Stimulated activated naive CD8-positive, alpha-beta T cell treated with anti-CD3 and anti-CD28 coated beads, Interleukin-15, Interleukin-2, amounts not matched to agents 100 ng/mL and 50 ng/mL, for 24 hours (primary cell): ENCODE results near the gene MEIG1.
"Not testable (repeated sequence)": the region's sequence is repeated elsewhere in the genome, so short reads cannot be mapped to it uniquely, and the experiment has no call there.

Experiments used
- H3K27ac Mint-ChIP-seq: one replicate; pipeline ENCODE4 v1.8.0; 2021; ENCODE audit warnings: mild to moderate bottlenecking, mixed read lengths
- H3K27me3 Mint-ChIP-seq: one replicate; pipeline ENCODE4 v1.8.0; 2021; ENCODE audit warnings: mixed read lengths
- H3K36me3 Mint-ChIP-seq: one replicate; pipeline ENCODE4 v1.8.0; 2021; ENCODE audit warnings: low read depth, mixed read lengths
- H3K4me1 Mint-ChIP-seq: one replicate; pipeline ENCODE4 v1.8.0; 2021; ENCODE audit warnings: low read depth, mixed read lengths
- H3K4me3 Mint-ChIP-seq: one replicate; pipeline ENCODE4 v1.8.0; 2021; ENCODE audit warnings: mild to moderate bottlenecking, mixed read lengths
- H3K9me3 Mint-ChIP-seq: one replicate; pipeline ENCODE4 v1.8.0; 2021; ENCODE audit warnings: mixed read lengths

The MEIG1 gene, protein sequence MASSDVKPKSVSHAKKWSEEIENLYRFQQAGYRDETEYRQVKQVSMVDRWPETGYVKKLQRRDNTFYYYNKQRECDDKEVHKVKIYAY

DNA sequence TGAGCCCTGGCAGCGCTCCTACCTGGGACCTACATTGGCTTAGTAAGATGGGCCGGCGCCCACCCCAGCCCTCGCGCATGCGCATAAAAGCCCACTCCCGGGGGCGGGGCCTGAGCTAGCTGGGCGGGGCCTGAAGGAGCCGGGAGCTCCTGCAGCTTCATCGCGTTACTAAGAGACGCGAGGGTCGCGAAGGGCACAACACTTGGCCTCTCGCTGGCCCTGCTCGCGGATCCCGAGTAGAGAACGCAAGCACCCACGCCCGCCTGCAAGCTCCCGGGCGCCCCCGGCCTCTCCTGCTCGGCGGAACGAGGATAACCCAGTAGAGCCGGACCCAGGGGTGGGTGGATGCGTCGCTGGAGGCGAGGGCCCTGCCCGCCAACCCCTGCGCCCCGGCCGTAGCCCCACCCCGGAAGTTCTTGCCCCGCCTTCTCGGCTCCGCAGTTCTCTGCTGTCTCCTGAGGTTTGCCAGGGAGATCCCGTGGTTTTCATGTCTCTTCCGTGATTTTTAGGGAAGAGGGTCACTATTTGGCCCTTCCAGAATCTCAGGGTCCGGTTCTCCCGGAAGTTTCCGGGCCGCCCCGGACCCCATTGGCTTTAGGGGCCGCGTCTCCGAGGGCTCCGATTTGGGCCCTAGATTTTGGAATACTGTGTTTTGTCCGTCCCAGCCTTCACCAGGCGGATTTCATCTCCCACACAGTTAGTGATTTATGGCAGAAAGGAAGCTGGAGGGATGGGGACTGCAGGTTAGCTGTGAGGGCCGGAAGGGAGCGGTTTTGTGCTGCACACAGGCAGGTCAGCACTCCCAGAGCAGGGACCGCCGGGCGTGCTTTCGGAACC, at the start of gene MEIG1:
Gene MEIG1, plus strand, starts transcription at position 168 of the 837 bp plus-strand sequence. CDS start 7,081 bp downstream, outside the sequence.
- Mint-ChIP-seq H3K36me3 (no peaks in the 10 kb centered on the region), H3K4me3 (peak within 1 kb of the TSS; percentile 86), H3K9me3 (no peaks in the 10 kb centered on the region)

DNA sequence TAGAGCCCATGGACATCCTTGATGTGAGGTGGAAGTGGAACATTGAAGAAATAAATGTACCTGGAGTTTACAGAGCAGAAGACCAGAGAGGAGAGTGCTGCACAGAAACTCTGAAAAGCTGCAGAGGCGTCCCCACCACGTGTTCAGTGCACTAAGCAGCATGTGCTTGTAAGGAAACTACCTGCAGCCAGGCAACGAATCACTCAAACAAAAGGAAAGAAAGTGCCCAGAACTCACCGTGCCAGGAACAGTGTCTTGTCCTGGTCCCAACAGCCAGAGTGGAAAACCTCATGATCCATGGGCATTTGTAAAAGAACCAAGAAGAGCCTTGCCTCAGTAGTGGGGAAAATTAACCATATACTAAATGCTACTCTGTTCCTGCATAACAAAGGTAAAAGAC, 48.2 kb upstream of the MEIG1 start:
- peaks cover 90% of the 10 kb centered on the region for H3K36me3 Mint-ChIP-seq
- no peaks in the 10 kb centered on the region for H3K27me3 Mint-ChIP-seq
- no peaks in the 10 kb centered on the region for H3K9me3 Mint-ChIP-seq
- no peak overlapping the region for H3K27ac Mint-ChIP-seq
- no peak overlapping the region for H3K4me3 Mint-ChIP-seq
- peaks cover 18% of the 10 kb centered on the region for H3K4me1 Mint-ChIP-seq

More for the DNA sequence above, at the start of gene MEIG1:
- peak within 1 kb of the TSS; percentile 97 for H3K27ac Mint-ChIP-seq
- peaks cover 33% of the 10 kb centered on the region for H3K4me1 Mint-ChIP-seq
- H3K27me3 Mint-ChIP-seq: no peaks in the 10 kb centered on the region

DNA sequence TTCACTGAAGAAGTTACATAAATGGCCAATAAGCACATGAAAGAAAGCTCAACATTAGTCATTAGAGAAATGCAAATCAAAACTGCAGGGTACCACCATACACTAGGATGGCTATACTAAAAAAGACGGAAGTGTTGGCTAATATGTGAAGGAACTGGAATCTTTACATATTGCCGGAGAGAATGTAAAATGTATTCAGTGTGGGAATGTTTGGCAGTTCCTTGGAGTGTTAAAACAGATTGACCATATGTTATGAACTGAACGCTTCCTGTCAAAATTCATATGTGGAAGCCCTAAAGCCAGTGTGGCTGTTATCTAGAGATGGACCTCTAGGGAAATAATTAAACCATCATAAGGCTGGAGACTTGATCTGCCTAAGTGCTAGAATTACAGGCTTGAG, 47.4 kb upstream of the MEIG1 start:
- Mint-ChIP-seq H3K27ac (no peak overlapping the region), H3K4me1 (peaks cover 15% of the 10 kb centered on the region), H3K9me3 (no peaks in the 10 kb centered on the region), H3K27me3 (no peaks in the 10 kb centered on the region), H3K4me3 (no peak overlapping the region), H3K36me3 (peaks cover 89% of the 10 kb centered on the region)

DNA sequence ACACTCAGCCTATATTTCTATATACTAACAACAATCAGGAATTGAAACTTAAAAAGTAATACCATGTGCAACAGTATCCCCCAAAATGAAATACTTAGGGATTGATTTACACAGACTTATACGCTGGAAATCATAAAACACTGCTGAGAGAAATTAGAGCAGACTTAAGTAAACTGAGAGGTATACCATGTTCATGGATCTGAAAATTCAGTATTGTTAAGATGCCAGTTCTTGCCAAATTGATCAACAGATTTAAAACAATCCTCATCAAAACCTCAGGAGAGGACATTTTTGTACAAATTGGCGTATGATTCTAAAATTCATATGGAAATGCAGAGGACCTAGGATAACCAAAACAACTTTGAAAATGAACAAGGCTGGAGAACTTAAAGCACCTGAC, 42.6 kb upstream of the MEIG1 start:
- Mint-ChIP-seq H3K9me3 (peaks cover 9% of the 10 kb centered on the region), H3K27me3 (no peaks in the 10 kb centered on the region), H3K27ac (no peak overlapping the region), H3K36me3 (peaks cover 90% of the 10 kb centered on the region), H3K4me1 (peaks cover 12% of the 10 kb centered on the region), H3K4me3 (no peak overlapping the region)

DNA sequence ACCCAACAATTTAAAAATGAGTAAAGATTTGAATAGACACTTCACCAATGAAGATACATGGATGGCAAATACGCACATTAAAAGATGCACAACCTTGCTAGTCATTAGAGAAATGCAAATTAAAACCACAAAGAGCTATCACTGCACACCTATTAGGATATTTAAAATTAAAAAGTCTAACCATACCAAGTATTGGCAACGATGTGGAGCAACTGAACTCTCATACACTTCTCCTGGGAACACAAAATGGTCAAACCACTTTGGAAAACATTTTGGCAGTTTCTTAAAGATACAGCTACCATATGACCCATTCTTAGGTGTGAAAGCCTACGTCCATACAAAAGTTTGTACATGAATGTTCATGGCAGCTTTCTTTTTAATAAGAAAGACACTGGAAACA, 41.4 kb upstream of the MEIG1 start:
- Mint-ChIP-seq H3K4me3 (no peak overlapping the region), H3K4me1 (peaks cover 12% of the 10 kb centered on the region), H3K36me3 (peaks cover 93% of the 10 kb centered on the region), H3K27me3 (no peaks in the 10 kb centered on the region), H3K9me3 (peaks cover 9% of the 10 kb centered on the region), H3K27ac (no peak overlapping the region)

DNA sequence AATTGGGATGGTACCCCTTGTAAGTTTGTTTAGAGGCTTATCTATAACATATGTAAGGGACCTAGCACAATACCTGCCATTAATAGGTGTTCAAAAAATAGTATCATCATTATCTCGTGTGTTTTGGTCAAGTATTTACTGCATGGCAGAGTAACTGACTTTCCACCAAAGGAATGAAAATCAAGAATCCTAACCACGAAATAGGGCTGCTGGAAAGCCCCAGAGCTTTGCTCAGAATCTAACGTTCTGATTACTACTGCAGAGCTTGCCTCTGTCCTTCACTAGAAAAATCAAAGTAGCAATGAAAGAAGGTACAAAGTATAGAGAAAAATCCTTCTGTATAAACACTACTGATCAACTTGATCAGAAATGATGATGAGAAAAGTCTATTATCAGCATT, 40.2 kb upstream of the MEIG1 start:
- no peaks in the 10 kb centered on the region for H3K27me3 Mint-ChIP-seq
- H3K4me1 Mint-ChIP-seq: peaks cover 8% of the 10 kb centered on the region
- peaks cover 94% of the 10 kb centered on the region for H3K36me3 Mint-ChIP-seq
- peaks cover 9% of the 10 kb centered on the region for H3K9me3 Mint-ChIP-seq
- no peak overlapping the region for H3K27ac Mint-ChIP-seq
- H3K4me3 Mint-ChIP-seq: no peak overlapping the region

DNA sequence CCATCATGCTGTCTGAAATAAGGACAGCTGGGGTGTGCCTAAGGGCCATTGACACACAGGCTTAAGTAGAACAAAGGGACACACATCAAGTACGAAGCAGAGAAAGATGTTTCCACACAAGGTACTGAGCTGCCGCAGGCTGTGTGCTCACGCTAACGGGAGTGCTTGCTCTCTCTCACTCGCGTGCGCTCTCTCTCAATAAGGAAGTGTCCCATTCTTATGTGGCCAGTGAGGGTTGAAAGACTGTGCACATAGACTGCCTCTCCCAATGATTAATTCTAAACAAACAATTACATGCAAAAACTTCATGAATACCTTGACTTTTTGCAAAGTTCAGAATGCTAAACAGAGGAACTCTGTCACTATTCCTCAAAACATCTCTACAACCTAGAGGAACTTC, 35.2 kb upstream of the MEIG1 start:
- Mint-ChIP-seq H3K4me1 (peaks cover 3% of the 10 kb centered on the region), H3K9me3 (no peaks in the 10 kb centered on the region), H3K36me3 (peaks cover 79% of the 10 kb centered on the region), H3K27me3 (no peaks in the 10 kb centered on the region), H3K4me3 (no peak overlapping the region), H3K27ac (no peak overlapping the region)

DNA sequence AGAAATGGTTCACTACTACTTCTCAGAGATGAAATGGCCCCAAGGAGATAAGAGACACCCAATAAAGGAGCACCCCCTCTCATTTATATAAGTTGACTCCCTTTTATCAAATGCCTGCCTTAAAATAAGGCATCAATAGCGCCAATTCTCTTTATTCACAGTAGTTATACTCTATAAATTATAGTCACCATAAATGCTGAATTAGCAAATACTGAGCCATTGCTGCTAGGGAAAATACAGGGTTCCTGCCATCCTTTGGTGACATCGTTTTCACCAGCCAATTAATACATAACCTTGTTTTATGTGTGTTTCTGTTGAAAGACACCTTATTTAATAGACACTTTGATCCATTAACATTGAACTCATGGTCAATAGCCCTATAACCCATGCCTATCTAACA, 33.9 kb upstream of the MEIG1 start:
- H3K4me3 Mint-ChIP-seq: no peak overlapping the region
- H3K4me1 Mint-ChIP-seq: peaks cover 3% of the 10 kb centered on the region
- H3K36me3 Mint-ChIP-seq: peaks cover 66% of the 10 kb centered on the region
- H3K27ac Mint-ChIP-seq: no peak overlapping the region
- no peaks in the 10 kb centered on the region for H3K27me3 Mint-ChIP-seq
- no peaks in the 10 kb centered on the region for H3K9me3 Mint-ChIP-seq

DNA sequence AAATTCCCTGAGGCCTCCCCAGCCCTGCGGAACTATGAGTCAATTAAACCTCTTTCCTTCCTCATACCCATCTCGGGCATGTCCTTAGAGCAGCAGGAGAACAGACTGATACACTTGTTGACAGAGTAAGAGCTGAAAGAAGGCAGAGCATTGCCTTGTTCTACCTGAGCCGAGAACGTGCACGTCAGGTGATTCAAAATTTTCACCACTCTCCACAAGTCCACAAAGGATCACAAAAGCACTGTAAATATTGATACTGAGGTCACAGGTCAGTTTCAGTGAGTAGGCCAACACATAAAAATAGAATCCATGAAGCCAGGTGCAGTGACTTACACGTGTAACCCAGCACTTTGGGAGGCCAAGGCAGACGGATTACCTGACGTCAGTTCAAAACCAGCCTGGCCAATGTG, 33.1 kb upstream of the MEIG1 start:
- H3K27ac Mint-ChIP-seq: no peak overlapping the region
- peaks cover 3% of the 10 kb centered on the region for H3K4me1 Mint-ChIP-seq
- H3K4me3 Mint-ChIP-seq: no peak overlapping the region
- peaks cover 66% of the 10 kb centered on the region for H3K36me3 Mint-ChIP-seq
- no peaks in the 10 kb centered on the region for H3K27me3 Mint-ChIP-seq
- no peaks in the 10 kb centered on the region for H3K9me3 Mint-ChIP-seq

DNA sequence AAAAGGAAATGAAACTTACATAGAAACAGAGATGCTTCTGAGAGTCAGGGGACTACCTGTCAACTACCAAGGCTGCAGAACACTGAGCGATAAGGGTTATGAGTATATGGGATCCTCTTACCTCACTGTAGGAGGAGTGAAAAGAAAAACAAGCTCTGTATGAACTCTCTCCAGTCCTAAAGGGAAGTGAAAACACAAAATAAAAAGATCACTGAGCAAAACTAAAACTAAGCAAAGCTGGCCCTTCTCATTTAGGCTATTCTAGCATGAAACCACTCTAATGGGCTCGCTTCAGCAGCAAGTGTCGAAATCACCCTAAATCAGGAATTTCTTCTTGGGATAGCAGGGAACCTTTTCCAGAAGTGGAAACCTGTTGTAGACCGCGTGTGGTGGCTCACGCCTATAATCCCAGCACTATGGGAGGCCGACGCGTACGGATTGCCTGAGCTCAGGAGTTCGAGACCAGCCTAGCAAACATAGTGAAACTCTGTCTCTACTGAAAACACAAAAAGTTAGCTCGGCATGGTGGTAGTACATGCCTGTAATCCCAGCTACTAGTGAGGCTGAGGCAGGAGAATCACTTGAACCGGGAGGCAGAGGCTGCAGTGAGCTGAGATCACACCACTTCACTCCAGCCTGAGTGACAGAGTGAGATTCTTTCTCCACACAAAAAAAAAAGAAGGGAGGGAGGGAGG, 32.3 kb upstream of the MEIG1 start:
- H3K27ac Mint-ChIP-seq: no peak overlapping the region
- peaks cover 60% of the 10 kb centered on the region for H3K36me3 Mint-ChIP-seq
- H3K4me1 Mint-ChIP-seq: peaks cover 3% of the 10 kb centered on the region
- no peaks in the 10 kb centered on the region for H3K9me3 Mint-ChIP-seq
- no peak overlapping the region for H3K4me3 Mint-ChIP-seq
- no peaks in the 10 kb centered on the region for H3K27me3 Mint-ChIP-seq

DNA sequence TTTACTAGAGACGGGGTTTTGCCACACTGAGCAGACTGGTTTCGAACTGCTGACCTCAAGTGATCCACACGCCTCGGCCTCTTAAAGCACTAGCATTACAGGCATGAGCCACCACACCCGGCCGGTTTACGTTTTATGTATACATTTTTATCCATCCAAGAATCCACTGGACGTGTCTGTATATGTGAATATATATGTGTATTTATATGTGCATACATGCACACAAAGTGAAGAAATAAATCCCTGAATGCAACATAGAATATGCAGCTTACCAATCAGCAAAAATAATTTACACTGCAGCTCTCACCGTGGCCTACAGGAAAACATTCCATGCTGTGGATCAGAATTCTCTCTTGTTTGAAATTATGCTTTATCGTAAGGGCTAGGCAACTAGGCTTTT, 28.6 kb upstream of the MEIG1 start:
- H3K36me3 Mint-ChIP-seq: peaks cover 58% of the 10 kb centered on the region
- no peaks in the 10 kb centered on the region for H3K9me3 Mint-ChIP-seq
- no peaks in the 10 kb centered on the region for H3K27me3 Mint-ChIP-seq
- peaks cover 3% of the 10 kb centered on the region for H3K4me1 Mint-ChIP-seq
- no peak overlapping the region for H3K4me3 Mint-ChIP-seq
- H3K27ac Mint-ChIP-seq: no peak overlapping the region

DNA sequence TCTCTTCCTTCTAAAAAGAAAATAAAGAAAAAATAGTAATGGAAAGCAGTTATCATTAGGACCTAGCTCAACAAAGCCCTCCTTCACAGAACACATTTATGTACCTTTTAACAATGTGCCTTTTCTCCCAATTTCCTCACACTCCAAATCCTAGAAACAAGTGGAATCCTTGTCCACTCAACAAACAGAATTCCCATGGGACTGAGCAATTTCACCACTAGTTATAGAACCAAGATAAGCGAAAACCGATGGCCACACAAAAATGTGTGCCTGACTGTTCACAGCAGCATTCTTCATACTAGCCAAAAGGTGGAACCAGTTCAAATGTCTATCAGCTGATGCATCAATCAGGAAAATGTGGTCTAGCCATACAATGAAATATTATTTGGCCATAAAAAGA, 22.6 kb upstream of the MEIG1 start:
- H3K36me3 Mint-ChIP-seq: peaks cover 45% of the 10 kb centered on the region
- peaks cover 15% of the 10 kb centered on the region for H3K4me1 Mint-ChIP-seq
- H3K27me3 Mint-ChIP-seq: no peaks in the 10 kb centered on the region
- H3K9me3 Mint-ChIP-seq: no peaks in the 10 kb centered on the region
- no peak overlapping the region for H3K27ac Mint-ChIP-seq
- no peak overlapping the region for H3K4me3 Mint-ChIP-seq

DNA sequence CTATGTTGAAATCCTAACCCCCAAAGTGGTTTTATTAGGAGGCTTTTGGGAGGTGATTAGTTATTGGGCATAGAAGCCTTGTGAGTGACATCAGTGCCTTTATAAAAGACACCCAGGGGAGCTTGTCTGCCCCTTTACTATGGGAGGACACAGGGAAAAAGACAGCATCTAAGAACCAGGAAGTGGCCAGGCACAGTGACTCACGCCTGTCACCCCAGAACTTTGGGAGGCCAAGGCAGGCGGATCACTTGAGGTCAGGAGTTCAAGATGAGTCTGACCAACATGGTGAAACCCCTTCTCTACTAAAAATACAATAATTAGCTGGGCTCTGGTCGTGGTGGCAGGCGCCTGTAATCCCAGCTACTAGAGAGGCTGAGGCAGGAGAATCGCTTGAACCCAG, 20.2 kb upstream of the MEIG1 start:
- H3K9me3 Mint-ChIP-seq, H3K27ac Mint-ChIP-seq, H3K4me3 Mint-ChIP-seq, H3K27me3 Mint-ChIP-seq: not testable (repeated sequence)
- Mint-ChIP-seq H3K36me3 (peaks cover 40% of the 10 kb centered on the region), H3K4me1 (peaks cover 22% of the 10 kb centered on the region)

DNA sequence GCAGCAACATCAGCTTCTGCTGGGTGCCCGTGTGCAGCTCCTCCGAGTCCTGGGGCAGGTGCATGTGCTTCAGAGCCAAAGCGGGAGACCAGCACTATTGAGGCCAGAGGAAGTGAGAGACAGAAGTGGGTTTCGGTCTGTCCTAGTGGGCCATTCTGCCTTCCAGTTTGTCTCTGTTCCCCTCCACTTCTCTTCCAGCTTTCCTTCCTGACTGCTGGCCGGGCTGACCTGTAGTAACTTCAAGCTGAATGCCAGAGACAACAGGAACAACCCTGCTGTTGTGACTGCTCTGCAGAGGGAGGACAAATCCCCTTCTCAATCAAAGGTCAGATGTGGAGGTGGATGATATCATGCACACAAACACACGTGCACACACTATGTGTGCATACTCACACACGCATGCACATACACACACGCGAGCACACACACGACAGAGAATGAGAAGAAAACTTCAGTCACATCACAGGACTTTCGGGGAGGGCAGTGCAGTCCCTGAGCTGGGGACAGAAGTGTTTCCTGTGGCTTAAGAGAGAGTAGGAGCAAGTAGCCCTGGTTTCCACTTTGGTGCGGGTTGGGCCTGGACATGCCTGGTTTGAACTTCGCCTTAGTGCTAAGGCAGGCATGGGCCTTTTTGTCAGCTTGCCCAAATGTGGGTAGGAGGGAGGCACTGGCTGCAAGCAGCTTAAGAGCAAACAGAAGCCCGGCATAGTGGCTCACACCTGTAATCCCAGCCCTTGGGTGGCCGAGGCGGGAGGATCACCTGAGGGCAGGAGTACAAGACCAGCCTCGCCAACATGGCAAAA, 16.8 kb upstream of the MEIG1 start:
- H3K27ac Mint-ChIP-seq: not testable (repeated sequence)

DNA sequence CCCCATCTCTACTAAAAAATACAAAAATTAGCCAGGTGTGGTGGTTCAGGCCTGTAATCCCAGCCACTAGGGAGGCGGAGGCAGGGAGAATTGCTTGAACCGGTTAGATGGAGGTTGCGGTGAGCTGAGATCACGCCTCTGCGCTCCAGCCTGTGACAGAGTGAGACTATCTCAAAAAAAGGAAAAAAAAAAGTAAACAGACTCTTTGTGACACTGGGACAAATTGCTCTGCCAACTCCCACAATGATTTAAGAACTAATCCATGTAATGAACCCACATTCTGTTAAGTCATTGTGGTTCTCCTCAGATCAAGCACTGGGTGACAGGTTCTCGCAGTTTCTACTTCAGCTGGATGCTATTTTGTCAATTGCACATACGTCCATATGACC, 16.2 kb upstream of the MEIG1 start:
- not testable (repeated sequence) for H3K4me3 Mint-ChIP-seq, H3K9me3 Mint-ChIP-seq, H3K27me3 Mint-ChIP-seq, H3K27ac Mint-ChIP-seq
- H3K36me3 Mint-ChIP-seq: peaks cover 51% of the 10 kb centered on the region
- peaks cover 22% of the 10 kb centered on the region for H3K4me1 Mint-ChIP-seq

More for the DNA sequence above, 16.8 kb upstream of the MEIG1 start:
- Mint-ChIP-seq H3K4me1 (peaks cover 22% of the 10 kb centered on the region), H3K36me3 (peaks cover 51% of the 10 kb centered on the region)
- H3K27me3 Mint-ChIP-seq, H3K4me3 Mint-ChIP-seq, H3K9me3 Mint-ChIP-seq: not testable (repeated sequence)
